HTERT RPE-1 (cell line): ENCODE results near the gene SETD3.

Experiments
- in situ Hi-C: fragments of 300-500 bp; cut with MboI; formaldehyde crosslinking; loops from 4 replicates; pipeline ENCODE4 v1.14.3; 2020; ENCODE audit warnings: low sequenced_read_pairs

Gene SETD3

DNA sequence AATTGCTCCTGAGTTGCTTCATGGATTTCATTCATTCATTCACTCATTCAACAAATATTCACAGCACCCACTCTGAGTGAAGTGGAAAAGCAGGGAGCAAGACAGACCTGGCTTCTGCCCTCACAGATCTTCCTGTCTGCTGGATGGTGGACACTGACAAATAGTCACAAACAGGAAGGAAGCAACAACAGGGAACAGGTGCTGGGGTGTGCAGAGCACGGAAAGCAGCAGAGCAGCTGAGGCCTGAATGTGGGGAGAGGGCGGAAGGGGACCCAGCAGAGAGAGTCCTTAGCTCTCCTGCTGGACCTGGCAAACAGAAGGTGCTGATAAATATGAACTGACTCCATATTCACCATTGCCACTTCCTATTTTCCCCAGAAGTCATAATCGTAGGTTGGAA, 54.4 kb downstream of the SETD3 start:
- in situ Hi-C loops, result no loop called here

DNA sequence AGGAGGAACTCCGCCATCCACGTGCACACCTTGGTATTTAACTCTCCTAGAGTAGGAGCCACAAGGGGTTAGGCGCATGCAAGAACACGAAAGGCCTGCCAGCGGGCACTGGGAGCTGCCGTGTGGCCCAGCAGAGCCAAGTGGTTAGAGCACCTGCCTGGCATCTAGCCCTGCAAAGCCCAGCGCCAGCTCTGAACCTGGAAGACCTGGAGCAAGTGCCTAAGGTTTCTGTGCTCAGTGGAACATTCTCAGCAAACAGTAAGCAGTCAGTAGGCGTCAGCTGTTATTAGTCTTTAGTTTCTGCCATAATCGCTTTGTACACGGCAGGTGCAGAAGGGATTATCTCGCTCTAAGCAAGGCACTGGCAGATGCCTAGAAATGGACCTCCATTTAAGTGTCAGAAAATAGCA, 55.4 kb downstream of the SETD3 start:
- in situ Hi-C loops, result no loop called here

DNA sequence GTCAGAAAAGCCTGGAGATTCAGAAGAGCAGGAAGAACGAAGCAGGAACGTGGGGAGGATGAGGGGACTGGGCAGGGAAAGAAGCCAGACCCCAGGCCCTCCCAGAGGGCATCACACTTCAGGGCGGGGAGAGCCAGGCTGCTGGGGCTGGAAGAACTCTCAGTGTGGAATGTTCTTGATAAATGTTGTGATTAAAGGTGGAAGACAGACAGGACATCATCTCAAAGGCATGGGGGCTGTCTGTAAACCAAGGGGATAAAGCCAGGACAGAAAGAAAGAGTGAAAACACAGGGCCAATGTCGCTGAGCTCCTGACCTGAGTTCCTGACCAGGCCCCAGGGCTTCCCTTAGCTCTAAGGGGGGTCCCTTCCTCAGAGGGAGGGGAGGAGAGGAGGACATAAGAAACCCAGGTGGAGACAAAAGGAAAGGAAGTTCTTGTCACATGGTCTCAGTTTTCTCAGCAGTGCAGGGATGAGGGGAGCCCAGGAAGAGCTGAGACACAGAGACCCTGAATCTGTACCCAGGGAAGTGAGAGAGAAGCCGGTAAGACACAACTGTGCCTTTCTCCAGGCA, 56.3 kb downstream of the SETD3 start:
- in situ Hi-C loops, result no loop called here

DNA sequence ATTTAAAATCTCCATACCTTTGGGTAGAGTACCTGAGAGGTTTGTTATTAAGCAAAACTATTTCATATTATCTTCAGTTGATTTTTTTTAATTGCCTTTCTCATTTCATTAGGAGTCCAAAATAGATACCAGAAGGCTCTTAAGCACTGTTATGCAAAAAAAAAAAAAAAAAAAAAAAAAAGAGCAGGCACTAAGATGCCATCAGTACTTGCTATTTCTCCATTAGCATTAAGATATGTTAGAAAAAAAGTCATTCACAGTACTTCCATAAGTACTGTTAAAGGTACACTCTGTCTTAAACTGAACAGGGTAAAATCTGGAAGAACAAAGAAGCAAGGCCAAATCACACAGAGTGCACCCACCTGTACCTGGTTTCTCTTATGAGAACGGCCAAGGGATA, 57.2 kb downstream of the SETD3 start:
- in situ Hi-C loops, result no loop called here

DNA sequence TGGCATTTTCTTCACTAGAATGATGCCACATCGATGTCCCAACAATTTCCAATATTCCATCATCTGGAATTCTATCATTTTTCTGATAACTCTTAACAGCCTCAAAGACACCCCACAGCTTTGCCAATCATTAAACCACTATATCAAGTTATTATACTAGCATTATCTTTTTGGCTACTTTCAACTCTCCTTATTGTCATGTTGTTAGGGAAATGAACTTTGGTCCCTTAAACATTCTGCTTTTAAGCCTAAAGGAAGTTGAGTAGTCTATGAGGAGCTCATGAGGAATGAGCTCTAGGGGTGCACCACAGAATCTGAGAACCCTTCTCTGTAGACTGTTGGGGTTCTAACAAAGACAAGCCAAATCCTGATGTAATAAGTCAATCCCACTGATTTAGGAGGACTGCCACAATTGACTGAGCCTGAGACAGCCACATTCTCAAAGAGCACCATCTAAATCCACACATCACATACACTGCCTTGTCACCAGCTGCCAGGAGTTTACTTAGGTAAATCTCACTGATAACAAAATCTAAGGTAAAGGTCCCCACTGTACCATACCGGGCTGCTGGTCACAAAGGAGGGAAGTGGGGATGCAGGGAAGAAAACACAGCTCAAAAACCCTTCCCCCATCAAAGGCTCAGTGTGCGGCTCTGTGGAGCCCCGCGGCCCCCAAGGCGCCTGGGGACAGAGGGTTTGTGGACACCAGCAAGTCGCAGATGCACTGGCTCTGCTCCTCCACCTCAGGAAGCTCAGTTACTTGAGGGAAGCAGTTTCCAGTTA, 58.2 kb downstream of the SETD3 start:
- in situ Hi-C loops, result no loop called here

DNA sequence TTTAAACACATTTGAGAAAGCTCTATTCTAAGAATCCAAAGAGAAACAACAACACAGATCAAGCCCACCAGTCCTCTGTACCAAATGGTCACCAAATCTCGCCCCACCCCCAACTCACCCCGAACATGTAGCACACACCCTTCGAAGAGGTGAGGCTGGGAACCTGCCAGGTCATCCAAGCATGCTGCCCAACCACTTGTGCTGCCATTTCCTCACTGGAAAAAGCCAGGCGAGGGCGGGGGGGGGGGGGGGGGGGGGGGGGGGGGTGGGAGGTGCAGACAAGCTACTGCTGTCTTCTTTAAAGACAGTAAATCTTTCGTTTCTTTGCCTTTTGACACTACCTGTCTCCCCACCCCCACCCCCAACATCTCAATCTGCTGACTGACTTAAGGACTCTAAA, 59.9 kb downstream of the SETD3 start:
- in situ Hi-C loops, result no loop called here

DNA sequence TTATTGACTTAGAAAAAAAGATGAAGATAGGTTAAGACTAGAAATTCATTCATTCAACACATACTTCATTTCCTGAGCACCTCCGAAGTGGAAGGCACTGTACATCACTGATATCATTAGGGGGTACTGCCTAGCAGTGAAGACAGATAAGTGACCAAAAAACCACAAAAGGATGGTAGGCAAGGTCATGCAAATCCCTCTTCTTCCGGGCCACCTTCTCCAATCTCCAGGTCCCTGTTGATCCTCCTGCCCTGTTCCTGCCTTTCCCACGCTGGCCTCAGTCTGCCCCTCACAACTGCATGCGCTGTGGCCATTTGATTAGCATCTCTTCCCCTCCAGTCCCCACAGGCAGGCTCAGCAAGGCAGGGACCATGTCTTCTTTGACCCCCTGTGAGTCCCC, 60.8 kb downstream of the SETD3 start:
- in situ Hi-C loops, result no loop called here

DNA sequence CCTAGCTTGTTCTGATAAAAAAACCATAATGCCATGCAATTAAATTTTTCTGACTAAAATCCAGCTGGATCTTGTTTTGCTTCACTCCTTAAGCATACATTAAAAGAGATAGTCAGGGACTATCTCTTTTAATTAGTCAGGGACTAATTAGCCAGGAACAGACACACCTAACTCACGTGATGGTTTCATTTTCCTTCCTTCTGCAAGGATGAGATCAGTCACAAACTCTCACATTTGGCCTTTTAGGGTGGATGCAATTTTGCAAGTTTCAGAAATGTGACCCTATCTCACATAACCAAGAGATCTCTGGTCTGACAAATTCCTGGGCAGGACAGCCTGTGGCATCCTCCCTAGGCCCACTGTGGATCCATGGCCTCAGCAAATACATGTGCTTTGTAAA, 62.4 kb downstream of the SETD3 start:
- in situ Hi-C loops, result no loop called here

DNA sequence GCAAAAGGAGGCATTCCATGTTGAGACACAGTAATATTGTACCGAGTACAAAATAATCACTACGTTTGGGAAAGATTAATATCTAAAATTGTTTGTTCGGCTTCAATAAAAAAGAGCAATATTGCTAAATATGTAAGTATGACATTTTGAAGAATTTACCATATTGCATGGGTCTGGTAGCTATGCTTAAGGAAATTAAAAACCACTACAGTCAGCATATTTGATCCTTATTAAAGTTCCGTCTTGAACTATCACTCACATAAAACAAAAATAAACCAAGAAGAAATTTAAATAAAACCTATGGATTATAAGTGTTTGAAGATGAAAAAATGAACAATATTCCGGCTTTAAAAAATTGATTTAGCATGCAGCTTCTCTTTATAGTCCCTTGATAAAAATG, 63.8 kb downstream of the SETD3 start:
- in situ Hi-C loops, result no loop called here

DNA sequence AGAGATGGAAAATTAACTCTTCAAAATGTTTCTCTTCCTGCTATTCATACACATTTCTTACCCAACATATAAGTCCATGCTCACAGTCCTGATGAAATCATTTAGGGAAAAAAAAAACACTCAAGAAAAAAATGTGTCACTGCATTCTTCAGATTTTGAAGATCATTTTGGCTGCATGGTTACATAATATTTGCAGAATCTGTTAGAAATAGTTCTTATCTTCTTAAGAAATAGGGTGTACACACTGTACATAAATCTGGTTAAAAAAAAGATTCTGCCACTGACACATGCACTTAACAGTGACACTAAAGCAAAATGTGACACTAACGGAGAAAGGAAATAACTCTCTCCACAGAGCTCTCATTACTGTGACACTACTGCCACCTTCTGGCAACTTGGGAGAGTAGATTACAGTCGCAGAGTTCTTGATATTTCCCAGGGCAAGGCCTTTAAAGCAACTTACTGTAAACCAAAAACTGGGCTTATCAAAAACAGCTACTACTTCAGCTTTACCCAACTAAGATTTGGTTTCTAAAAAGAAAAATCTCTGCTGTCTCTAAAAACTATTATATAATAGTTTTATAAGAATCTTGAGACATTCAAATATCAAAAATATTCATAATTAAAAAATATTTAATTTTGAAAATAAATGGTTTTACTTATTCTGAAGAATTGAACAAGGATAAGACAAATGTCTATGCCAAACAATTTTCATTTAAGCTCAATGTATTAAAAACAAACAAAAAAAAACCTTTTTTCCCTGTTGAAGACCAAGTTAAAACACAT, 65.0 kb downstream of the SETD3 start:
- in situ Hi-C loops, result no loop called here

DNA sequence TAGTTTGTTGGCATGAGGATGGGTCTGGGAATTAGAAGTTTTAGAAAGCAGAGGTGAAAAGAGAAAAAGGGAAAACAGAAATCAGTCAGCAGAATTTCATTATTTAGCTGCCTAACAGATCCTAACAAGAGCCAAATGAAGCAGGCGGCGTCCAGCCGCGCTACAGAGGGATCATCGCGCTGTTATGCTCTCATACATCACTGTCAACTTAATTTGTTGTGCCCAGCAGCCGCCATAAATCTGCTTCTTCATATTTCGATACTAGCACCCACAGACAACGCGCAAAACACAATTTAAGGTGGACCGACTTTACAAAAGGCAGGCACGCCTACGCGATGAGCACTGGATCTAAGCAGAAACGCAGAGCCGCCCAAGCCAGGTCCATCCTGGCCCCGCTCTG, 66.7 kb downstream of the SETD3 start:
- in situ Hi-C loops, result no loop called here

DNA sequence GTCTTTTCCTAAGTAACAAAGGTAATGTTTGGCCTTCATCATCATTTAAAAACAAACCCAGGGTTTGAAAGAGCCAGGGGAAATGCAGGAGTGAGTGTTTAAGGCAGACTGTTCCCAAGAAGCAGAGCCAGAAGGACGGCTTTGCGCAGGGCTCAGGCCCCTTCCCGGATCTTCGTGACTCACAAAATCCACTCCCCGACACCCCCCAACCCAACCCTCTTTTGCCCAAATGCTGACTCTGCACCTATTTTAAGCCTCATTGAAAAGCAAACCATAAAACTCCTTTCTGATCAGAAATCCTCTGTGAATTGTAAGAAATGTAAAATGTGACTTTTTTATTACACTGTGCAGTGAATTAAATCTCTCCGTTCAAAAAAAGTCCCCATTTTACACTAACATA, 67.5 kb downstream of the SETD3 start:
- in situ Hi-C loops, result no loop called here

DNA sequence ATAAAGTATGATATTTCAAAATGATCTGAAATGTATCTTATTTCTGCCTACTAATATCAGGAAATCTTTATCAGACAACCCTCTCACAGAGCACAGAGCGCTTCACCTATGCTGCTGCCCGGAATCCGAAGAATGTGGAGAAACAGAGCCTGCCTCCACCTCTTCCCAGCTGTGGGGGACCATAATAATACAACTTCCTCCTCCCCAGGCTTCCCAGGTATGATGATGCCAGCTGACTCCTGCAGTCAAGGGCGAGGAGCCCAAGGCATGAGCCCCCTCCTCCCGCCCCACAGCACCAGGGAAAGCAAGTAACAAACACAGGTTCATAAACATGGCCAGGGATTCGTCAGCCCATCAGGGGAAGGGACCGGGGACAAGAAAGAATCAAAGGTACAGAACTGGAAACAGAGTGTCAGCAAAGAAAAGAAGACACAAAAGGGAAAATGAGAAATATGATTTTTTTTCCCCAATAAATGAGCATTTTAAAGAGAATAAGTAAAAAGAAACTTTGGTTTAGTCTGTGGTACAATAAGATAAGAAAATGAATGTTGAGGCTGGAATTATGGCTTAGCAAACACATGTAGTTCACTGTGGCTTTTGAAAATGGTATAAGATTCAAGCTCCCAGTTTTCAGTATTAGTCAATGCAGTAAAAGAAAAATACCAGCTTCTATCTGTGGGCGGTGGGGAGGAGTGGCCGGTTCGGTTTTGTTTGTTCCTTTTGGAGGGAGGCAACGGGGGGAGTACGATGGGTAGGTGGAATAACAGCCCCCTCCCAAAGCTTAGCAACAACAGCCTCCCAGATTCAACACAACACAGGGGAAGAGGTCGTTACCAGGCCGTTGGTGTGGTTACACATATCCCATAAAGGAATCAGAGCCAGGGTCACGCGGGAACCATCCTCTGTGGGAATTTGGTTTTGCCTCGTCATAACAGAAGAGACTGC, 68.3 kb downstream of the SETD3 start:
- in situ Hi-C loops, result no loop called here

DNA sequence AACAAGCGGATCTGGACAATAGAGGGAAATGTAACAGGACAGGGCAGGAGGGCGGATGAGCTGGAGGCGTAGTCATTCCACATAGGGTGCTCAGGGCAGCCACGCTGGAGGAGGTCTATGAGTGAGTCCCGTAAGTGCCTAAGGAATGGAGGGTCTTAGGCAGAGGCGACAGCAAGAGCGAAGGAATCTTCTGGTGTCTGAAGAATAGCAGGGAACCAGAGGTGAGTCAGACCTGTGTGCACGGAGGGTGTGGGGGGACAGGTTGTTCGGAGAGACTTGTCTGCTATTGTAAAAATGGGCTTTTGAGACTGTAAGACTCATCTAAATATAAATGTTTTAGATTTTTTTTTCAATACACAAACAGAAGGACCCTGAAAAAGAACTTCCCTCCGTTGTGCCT, 70.6 kb downstream of the SETD3 start:
- in situ Hi-C loops, result no loop called here

DNA sequence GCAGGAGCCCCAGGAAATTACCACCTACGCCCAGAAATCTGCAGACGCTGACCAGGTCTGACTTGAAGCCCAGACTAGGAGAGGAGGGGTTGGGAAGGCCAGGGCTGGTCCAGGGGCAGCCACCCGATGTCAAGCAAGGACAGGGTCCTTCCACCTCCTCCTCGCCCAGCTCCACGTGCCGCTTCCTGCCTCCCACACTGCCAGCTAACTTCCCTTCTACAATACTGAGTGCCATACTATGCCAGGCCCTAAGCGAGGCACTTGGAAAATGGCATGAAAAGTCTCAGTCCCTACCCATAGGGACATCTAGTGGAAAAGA, 71.7 kb downstream of the SETD3 start:
- in situ Hi-C loops, result no loop called here

DNA sequence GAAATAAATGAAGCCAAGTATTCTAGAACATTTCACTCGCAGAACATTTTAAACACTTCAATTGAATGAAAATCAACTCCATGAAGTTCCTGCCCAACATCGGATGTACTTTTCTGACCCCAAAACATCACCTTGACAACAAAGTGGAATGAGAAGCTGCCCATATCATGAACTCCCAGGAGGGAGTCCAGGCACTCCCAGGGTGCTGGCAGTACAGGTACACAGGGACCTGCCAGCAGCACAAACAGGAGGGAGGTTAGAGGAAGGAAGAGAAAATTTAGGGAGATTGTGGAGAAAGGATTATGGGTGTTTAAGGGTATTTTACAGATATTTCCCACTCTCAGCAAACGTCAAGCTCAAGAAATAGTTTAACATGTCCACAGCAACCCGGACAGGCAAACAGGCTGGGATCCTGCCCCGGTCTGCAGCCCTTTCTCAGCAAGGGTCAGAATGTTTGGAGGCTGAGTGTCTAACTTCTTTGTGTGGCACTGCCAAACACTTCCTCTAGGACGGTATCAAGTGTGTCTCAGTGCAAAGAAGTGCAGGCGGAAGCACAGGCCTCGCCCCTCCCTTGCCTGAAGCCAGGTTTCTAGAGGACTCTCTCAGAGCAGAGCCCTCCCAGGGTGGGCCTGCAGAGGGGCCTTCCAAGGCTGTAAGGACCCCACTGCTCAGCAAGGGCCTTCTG, 72.2 kb downstream of the SETD3 start:
- in situ Hi-C loops, result no loop called here

DNA sequence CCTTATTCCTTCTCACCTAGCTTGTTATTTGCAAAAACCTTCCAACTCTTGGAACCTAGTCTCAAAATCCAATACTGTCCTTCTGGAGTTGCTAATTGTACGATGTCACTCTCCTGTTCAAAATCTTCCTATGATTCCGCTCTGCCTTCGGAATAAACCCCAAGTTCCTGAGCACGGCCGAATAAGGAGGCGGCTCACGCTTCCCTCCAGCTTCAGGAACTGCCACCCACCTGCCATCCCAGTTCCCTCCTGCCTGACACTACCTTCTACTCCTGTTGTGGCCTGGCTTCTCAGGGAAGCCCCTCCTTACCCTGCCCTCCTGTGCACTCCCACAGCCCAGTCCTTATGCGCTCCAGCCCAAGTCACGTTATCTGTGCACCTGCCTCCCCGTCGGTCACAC, 73.2 kb downstream of the SETD3 start:
- in situ Hi-C loops, result no loop called here

DNA sequence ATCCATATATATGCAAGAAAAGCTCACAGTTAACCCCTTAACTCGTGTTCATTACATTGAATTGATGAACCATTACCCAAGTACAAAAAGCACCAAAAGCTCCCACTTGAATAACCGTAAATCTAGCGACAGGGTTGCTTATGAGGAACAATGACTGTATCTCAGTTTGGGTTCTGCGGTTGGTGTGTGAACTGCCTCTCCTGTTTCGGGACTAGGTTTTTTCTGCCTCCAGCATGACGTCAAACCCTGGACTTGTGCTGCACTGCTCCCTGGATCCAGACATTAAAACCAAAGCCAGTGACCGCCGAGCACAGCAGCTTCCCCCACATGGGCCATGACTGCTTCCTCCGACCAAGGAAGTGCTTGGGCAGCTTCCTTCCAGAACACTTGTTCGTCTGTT, 77.7 kb downstream of the SETD3 start:
- in situ Hi-C loops, result no loop called here

DNA sequence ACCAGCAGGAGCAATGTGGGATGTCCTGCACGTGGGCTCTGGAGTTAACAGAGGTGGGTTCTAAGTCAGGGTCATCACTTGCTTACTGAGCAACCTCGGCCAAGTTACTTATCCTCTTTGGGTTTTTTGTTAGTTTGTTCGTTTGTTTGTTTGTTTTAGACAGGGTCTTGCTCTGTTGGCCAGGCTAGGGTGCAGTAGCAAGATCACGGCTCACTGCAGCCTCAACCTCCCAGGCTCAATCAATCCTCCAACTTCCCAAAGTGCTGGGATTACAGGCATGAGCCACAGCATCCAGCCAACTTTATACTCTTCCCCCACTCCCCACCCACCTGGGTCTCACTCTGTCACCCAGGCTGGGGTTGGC, 78.4 kb downstream of the SETD3 start:
- in situ Hi-C loops, result no loop called here

DNA sequence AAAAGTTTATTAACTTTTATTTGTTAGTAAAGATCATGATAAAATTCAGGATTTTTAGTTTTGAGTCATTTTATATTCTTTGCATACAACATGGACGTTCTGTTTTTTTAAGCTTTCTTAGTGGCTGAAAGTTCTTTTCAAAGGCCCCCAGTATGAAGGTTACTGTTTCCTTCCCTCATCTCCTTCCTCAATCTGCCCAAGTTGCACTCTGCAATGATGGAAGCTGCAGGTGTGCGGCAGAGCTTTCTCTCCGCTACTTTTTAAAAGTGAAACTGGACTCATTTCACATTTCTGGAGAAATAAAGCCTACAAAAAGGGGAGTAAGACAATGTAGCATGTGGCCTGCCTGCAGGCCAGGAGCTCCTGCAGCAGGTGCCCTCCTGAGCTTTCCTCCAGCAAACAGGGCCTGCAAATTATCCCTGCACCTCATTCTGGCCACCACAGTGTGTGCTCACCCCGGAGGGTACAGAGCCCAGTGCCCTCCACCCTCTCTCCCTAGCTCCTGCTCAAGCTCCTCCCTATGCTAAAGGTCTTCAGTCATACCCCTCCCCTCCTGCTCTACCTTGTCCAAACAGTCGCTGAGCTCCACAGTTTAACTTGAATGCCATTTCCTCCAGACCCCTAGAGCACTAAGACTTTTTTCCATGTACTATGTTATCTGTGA, 78.9 kb downstream of the SETD3 start:
- in situ Hi-C loops, result no loop called here
